ENCODE measurements around the gene AGPS.
"Not testable (repeated sequence)": the region's sequence is repeated elsewhere in the genome, so short reads cannot be mapped to it uniquely, and the experiment has no call there.

The AGPS gene

GRCh38 chr2:177424120-177424519, 31.5 kb downstream of the AGPS start:
- DNase-seq (ENCODE audit: low read depth) = not testable (repeated sequence)

DNA sequence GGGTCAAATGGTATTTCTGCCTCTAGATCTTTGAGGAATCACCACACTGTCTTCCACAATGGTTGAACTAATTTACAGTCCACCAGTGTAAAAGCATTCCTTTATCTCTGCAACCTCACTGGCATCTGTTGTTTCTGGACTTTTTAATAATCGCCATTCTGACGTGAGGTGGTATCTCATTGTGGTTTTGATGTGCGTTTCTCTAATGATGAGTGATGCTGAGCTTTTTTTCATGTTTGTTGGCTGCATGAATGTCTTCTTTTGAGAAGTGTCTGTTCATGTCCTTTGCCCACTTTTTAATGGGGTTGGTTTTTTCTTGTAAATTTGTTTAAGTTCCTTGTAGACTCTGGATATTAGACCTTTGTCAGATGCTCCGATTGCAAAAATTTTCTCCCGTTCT, 32.0 kb downstream of the AGPS start:
- DNase-seq (ENCODE audit: low read depth) = not testable (repeated sequence)

DNA sequence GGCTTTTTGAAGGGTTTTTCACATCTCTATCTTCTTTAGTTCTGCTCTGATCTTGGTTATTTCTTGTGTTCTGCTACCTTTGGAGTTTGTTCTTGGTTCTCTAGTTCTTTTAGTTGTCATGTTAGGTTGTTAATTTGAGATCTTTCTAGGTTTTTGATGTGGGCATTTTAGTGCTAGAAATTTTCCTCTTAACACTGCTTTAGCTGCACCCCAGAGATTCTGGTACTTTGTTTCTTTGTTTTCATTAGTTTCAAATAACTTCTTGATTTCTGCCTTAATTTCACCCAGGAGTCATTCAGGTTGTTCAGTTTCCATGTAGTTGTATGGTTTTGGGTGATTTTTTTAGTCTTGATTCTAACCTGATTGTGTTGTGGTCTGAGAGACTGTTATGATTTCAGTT, 34.7 kb downstream of the AGPS start:
- DNase-seq (ENCODE audit: low read depth) = no peak

- not testable (repeated sequence) for DNase-seq (ENCODE audit: low read depth)
Observed at GRCh38 chr2:177427936-177428335, 35.4 kb downstream of the AGPS start.

- no peak for DNase-seq (ENCODE audit: low read depth)
Observed at GRCh38 chr2:177429688-177430325, 37.2 kb downstream of the AGPS start.

DNA sequence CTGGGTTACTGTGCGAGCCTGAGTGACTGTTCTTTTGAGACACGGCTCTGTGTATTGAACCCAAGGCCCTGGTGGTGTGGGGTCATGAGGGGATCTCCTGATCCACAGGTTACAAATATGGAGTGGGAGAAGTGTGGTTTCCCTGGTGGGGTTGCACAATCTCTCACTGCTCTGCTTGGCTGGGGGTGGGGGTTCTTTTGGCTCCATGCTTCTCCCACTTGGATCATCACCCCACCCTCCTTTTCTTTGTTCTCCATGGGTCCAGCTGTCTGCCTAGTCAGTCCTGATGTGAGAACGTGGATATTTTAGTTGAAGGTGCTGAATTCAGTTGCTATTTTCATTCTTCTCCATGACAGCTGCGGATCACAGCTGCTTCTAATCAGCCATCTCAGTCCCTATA, 37.8 kb downstream of the AGPS start:
- no peak for DNase-seq (ENCODE audit: low read depth)

- DNase-seq (ENCODE audit: low read depth) = not testable (repeated sequence)
Observed at GRCh38 chr2:177431111-177431725, 38.6 kb downstream of the AGPS start.

DNA sequence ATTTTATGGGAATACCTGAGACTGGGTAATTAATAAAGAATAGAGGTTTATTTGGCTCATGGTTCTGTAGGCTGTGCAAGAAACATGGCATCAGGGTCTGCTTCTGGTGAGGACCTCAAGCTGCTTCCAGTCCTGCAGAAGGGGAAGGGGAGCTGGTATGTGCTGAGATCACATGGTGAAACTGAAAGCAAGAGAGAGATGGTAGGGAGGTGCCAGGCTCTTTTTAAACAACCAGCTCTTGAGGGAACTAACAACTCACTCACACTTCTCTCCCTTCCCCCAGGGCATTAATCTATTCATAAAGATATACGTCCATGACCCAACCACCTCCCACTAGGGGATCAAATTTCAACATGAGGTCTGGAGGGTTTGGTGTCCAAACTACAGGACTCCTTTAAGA, 40.1 kb downstream of the AGPS start:
- DNase-seq (ENCODE audit: low read depth) = no peak

DNA sequence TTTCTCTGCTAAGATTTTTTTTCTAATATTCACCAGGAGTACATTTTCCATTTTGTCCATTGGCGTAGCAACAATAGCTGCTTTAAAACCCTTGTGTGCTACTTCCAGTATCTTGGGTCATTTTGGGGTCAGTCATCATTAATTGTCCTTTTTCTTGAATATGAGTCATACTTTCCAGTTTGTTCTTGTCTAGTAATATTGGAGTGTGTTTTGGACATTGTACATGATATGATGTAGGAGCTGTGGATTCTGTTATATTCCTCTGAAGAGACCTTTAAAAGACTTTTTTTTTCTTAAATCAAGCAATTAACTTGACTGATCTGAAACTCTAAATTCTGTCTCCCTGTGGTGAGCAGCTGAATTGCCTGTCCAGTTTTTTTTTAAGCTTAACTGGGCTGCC, 40.8 kb downstream of the AGPS start:
- DNase-seq (ENCODE audit: low read depth) = no peak

- DNase-seq (ENCODE audit: low read depth) = no peak
Observed at GRCh38 chr2:177434475-177434874, 41.9 kb downstream of the AGPS start.

- DNase-seq (ENCODE audit: low read depth) = no peak
Observed at GRCh38 chr2:177445200-177445599, 52.6 kb downstream of the AGPS start.

- DNase-seq (ENCODE audit: low read depth) = no peak
Observed at GRCh38 chr2:177448031-177448430, 55.5 kb downstream of the AGPS start.

GRCh38 chr2:177449159-177449558, 56.6 kb downstream of the AGPS start:
- DNase-seq (ENCODE audit: low read depth) = no peak

GRCh38 chr2:177455187-177455586, 62.6 kb downstream of the AGPS start:
- no peak for DNase-seq (ENCODE audit: low read depth)

DNA sequence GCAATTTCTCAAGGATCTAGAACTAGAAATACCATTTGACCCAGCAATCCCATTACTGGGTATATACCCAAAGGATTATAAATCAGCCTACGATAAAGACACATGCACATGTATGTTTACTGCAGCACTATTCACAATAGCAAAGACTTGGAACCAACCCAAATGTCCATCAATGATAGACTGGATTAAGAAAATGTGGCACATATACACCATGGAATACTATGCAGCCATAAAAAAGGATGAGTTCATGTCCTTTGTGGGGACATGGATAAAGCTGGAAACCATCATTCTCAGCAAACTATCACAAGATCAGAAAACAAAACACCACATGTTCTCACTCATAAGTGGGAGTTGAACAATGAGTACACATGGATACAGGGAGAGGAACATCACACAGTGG, 67.2 kb downstream of the AGPS start:
- DNase-seq (ENCODE audit: low read depth) = not testable (repeated sequence)

DNA sequence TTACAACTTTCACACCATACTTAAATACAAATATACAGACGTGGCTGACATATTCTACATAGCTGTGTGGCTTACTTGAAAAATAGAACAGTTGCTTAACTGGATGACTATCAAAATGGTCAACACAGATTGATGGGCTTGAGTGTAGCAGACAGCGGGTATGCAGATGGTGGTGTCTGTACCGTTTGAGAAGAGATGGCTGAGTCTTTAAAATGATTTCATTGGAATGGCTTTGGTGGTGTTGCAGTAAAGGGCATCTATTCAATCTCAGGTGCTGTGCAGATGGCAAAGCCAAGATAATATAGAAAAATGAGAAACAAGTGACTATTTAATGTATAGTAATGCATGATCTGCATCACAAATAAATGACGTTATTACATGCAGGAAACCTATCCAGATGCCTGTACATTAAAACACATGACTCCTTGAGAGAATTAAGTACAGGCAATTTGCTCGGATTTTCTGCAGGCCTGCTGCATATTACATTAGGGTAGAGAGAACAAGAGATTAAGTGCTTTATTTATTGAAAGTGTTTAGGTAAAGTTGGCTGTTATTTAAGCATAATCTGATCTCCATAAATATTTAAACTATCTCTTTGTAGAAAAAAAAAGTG, 68.5 kb downstream of the AGPS start:
- DNase-seq (ENCODE audit: low read depth) = no peak

DNA sequence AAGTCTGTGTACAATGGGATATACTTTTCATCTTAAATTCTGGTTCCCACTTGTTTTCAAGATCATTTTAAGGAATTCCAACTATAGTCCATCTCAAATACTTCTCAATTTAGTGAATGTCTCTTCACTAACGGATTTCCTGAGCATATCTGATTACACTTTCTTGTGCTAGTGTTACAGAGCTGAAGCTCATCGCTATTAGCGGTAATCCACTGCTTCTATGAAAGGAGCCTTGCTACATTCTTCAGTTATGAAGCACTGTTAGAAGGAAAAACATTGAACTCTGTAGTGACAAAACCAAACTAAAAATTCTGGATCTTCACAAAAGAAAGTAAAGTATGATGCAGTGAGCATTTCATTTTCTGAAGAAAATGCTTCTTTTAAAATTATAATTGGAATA, 72.0 kb downstream of the AGPS start:
- no peak for DNase-seq (ENCODE audit: low read depth)

DNA sequence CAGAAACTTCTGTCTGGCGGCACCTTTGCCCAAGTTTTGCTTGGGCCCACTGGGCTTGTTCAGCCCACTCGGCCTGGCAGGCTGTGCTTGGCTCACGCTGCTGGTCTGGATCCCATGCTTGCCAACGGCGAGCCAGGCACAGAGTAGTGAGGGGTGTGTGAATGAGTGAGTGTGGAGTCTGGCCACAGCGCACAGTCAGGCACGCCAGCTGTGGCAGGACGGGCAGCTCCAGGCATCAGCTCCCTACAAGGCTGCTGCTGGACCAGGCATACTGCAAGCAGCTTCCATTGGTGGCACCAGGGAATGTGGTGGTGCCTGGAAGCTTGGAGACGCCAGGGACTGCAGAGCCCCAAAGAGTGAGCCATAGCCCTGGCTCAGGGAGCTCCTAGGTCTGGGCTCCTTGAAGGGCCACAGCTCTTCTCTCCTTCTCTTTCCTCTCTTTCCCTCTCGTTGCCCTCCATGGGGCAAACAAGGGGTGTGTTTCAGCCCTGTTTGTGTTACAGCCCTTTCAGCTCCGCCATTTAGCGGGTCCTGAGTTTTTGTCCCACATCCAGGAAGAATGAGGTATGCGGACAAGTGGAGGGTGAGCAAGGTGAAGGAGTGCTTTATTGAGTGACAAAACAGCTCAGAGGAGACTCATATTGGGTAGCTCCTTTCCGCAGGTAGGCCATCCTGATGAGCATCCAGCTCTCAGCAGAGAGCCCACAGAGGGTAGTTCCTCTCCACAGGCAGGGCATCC, 73.0 kb downstream of the AGPS start:
- DNase-seq (ENCODE audit: low read depth) = no peak

GRCh38 chr2:177466337-177467195, 74.0 kb downstream of the AGPS start:
- no peak for DNase-seq (ENCODE audit: low read depth)

DNA sequence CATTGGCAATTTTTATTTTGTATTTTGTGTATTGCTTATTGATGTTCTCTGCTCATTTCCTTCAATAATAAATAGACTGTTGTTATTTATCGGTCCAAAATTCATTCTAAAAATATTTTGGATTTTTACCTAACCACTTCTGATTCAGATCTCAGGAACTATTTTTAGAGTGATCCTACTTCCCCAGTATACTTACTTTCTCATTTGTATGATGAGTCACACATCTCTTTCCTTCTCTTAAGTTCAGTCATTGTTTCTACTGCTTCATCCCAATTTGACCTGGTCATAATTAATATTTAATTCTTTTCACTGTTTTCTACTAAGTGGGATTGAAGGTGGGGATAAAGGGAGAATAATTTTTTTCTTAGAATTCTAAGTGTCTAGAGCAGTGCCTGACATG, 75.1 kb downstream of the AGPS start:
- no peak for DNase-seq (ENCODE audit: low read depth)

DNA sequence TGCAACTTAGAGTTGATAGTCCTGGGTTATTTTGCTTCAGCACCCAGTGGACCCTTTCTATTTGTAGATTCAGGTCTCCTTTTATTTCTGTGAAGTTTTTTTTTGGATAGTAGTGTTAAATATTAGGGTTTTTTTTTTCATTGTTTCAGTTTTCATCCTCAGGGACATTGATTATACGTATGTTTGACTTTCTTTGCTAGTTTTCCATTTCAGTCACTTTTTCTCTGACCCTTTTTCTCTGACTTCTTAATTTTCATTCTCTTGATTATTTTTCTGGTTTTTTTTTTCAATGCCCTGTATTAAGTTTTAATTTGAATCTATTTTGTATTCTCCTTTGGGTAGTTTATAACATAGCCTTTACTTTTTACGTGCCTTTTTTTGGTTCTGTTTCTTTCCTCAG, 79.4 kb downstream of the AGPS start:
- no peak for DNase-seq (ENCODE audit: low read depth)

DNA sequence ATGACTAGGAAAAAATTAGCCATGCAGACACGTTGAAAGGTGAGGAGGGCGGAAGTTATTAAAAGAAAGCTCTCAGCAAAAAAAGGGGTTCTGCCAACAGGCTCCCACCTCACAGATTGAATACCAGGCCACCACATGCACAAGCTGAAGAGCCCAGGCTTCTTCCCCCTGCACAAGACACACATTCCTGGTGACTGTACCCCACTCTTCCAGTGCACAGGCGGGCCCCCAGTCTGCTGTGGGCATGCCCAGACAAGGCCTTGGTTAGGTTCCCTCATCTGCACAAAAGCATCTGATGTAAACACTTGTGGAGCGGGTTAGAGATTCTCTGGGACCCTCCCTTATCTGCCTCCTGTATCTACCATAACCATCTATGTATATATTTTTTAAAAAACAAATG, 81.7 kb downstream of the AGPS start:
- no peak for DNase-seq (ENCODE audit: low read depth)
